BE2C (cell line): Measurements from ENCODE around the gene SORBS2.

Source experiments
- DNase-seq: peaks from one replicate; pipeline ENCODE4 v3.0.0-alpha.2; 2020
- H3K27me3 ChIP-seq: fragments of 250-450 bp; sonication (Bioruptor Pico); 2 replicates; pipeline ENCODE4 v1.5.1; 2020; ENCODE audit warnings: mild to moderate bottlenecking
- H3K36me3 ChIP-seq: fragments of 250-450 bp; sonication (Bioruptor Pico); 2 replicates; pipeline ENCODE4 v1.5.1; 2020; ENCODE audit warnings: mild to moderate bottlenecking
- H3K4me1 ChIP-seq: fragments of 250-450 bp; sonication (Bioruptor Pico); 2 replicates; pipeline ENCODE4 v1.5.1; 2020
- H3K4me3 ChIP-seq: 2 replicates; pipeline ENCODE4 v1.5.1; 2011; ENCODE audit warnings: low read depth, low read length
- H3K9me3 ChIP-seq: fragments of 250-450 bp; sonication (Bioruptor Pico); 2 replicates; pipeline ENCODE4 v1.5.1; 2020
- TF ChIP-seq, protein P1 (sequence below): IDR thresholded peaks from 2 replicates; pipeline ENCODE4 v1.5.1; 2012; ENCODE audit warnings: mild to moderate bottlenecking, low read depth, low read length

SORBS2 gene

DNA sequence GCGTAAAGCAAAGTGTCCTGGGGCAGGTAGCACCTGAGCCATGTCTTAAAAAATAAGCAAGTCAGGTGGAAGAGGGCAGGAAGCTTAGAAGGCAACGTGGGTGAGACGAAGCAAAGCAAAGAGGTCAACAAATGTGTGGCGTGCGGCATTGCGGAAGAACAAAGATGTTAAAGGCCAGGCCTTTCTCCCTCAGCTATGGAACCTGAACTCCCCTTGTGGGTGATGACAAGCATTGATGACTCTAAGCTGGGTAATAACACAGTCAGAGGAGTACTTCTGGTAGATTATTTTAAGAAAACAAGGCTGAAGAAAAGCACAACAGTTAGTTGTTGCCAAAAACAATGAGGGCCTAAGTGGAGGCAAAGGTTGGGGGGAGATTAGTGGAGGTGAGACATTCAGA is 29.0 kb upstream of the SORBS2 start:
- peaks cover 3% of the 10 kb centered on the region; the same call in 1 of the 2 replicates for H3K9me3 ChIP-seq

GRCh38 chr4:185840201-185840600 is 28.2 kb upstream of the SORBS2 start:
- TF ChIP-seq, protein P1, sequence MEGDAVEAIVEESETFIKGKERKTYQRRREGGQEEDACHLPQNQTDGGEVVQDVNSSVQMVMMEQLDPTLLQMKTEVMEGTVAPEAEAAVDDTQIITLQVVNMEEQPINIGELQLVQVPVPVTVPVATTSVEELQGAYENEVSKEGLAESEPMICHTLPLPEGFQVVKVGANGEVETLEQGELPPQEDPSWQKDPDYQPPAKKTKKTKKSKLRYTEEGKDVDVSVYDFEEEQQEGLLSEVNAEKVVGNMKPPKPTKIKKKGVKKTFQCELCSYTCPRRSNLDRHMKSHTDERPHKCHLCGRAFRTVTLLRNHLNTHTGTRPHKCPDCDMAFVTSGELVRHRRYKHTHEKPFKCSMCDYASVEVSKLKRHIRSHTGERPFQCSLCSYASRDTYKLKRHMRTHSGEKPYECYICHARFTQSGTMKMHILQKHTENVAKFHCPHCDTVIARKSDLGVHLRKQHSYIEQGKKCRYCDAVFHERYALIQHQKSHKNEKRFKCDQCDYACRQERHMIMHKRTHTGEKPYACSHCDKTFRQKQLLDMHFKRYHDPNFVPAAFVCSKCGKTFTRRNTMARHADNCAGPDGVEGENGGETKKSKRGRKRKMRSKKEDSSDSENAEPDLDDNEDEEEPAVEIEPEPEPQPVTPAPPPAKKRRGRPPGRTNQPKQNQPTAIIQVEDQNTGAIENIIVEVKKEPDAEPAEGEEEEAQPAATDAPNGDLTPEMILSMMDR, result no peak
- DNase-seq, result no peak
- Histone ChIP-seq H3K27me3 (no peaks in the 10 kb centered on the region), H3K4me3 (no peak overlapping the region), H3K4me1 (peaks cover 5% of the 10 kb centered on the region; the same call in 1 of the 2 replicates), H3K36me3 (no peaks in the 10 kb centered on the region), H3K9me3 (no peaks in the 10 kb centered on the region)

More for the DNA sequence above, 29.0 kb upstream of the SORBS2 start:
- TF ChIP-seq, protein P1, result no peak
- Histone ChIP-seq H3K4me3 (no peak overlapping the region), H3K27me3 (no peaks in the 10 kb centered on the region), H3K4me1 (peaks cover 6% of the 10 kb centered on the region), H3K36me3 (no peaks in the 10 kb centered on the region)
- no peak for DNase-seq

- no peaks in the 10 kb centered on the region for H3K9me3 ChIP-seq
- no peak for DNase-seq
- no peaks in the 10 kb centered on the region for H3K27me3 ChIP-seq
- TF ChIP-seq, protein P1, result no peak
- peaks cover 5% of the 10 kb centered on the region; the same call in 1 of the 2 replicates for H3K4me1 ChIP-seq
- no peaks in the 10 kb centered on the region for H3K36me3 ChIP-seq
- no peak overlapping the region for H3K4me3 ChIP-seq
Measured at GRCh38 chr4:185839770-185840169, 27.8 kb upstream of the SORBS2 start.

- peaks cover 5% of the 10 kb centered on the region; the same call in 1 of the 2 replicates for H3K4me1 ChIP-seq
- no peaks in the 10 kb centered on the region for H3K9me3 ChIP-seq
- TF ChIP-seq, protein P1, result no peak
- no peaks in the 10 kb centered on the region for H3K36me3 ChIP-seq
- DNase-seq, result no peak
- H3K27me3 ChIP-seq, result no peaks in the 10 kb centered on the region
- H3K4me3 ChIP-seq, result no peak overlapping the region
Measured at GRCh38 chr4:185839194-185839712, 27.3 kb upstream of the SORBS2 start.

DNA sequence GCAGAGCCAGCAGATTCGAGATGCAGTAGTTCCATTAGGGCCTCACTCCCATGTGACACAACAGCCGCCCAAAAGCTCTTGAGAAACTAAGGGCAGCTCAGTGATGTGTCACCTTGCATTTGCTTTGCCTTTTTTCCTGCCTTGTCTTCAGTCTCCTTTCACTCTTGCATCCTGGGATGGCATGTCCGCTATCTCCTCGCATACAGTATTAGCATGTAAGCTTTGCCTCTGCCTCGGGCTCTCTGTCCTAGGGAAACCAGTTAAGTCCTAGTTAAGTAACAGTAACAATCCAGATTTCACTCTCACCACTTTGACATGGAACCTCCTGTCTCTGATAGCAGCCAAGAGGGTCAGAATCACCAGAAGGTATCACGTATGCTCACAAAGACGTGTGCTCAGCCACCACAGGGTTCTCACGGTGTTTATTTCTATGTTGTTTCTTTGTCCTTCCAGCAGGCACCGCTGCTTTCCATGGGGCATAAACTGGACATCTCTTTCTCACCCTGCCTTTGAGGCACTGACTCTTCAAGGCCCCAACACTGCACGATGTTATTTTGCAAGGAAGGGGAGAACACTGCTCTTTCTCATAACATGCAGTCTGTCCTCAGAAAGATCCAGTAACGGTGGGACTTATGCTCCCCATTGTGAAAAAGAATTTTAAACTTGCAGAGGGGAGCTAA is 26.7 kb upstream of the SORBS2 start:
- TF ChIP-seq, protein P1, result no peak
- peaks cover 5% of the 10 kb centered on the region; the same call in 1 of the 2 replicates for H3K4me1 ChIP-seq
- H3K4me3 ChIP-seq, result no peak overlapping the region
- H3K36me3 ChIP-seq, result no peaks in the 10 kb centered on the region
- no peaks in the 10 kb centered on the region for H3K9me3 ChIP-seq
- no peaks in the 10 kb centered on the region for H3K27me3 ChIP-seq
- no peak for DNase-seq

GRCh38 chr4:185838104-185838452 is 26.1 kb upstream of the SORBS2 start:
- H3K9me3 ChIP-seq, result no peaks in the 10 kb centered on the region
- H3K4me3 ChIP-seq, result no peak overlapping the region
- no peak for DNase-seq
- TF ChIP-seq, protein P1, result no peak
- H3K27me3 ChIP-seq, result no peaks in the 10 kb centered on the region
- peaks cover 6% of the 10 kb centered on the region for H3K4me1 ChIP-seq
- H3K36me3 ChIP-seq, result no peaks in the 10 kb centered on the region
